ENCODE data around the gene AP3B2.

Gene AP3B2

DNA sequence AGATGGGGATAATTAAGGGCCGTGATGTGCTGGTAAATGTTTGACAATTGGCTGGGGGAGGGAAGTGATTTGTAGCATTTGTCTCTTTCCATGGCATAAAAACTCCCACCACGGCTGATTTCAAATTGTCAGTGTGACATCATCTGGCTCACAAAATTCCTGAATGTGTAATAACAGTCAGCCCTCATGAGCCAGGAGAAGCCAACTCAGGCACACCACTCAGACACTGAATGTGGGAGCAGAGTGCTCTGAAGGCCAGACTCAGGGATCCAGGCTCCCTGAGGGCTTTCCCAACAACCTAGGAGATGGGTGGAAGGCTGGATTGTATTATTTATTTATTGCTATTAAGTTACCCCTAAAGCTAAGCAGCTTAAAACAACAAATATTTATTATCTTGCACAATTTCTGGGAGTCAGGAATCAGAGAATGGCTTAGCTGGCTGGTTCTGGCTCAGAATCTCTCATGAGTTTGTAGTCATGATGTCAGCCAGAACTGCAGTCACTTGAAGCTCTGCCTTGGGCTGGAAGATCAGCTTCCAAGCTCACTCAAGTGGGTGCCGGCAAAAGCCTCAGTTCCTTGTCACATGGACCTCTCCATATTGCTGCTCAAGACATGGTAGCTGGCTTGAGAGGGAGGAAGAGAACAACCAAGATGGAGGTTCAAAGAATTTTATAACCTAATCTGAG, 56.0 kb downstream of the AP3B2 start:
- Histone ChIP-seq H3K4me3 (ENCODE audit: low read depth in 1 of 2, low read length in 1 of 2) (no peak overlapping the region), H3K27me3 (peaks cover 55% of the 10 kb centered on the region), H3K4me1 (ENCODE audit: control insufficient read depth in 1 of 2, insufficient read depth in 1 of 2, low read depth in 1 of 2, low read length in 1 of 2) (no peaks in the 10 kb centered on the region), H3K9me3 (no peaks in the 10 kb centered on the region), H3K36me3 (no peaks in the 10 kb centered on the region), H3K27ac (no peak overlapping the region)
- TF ChIP-seq, protein P1, sequence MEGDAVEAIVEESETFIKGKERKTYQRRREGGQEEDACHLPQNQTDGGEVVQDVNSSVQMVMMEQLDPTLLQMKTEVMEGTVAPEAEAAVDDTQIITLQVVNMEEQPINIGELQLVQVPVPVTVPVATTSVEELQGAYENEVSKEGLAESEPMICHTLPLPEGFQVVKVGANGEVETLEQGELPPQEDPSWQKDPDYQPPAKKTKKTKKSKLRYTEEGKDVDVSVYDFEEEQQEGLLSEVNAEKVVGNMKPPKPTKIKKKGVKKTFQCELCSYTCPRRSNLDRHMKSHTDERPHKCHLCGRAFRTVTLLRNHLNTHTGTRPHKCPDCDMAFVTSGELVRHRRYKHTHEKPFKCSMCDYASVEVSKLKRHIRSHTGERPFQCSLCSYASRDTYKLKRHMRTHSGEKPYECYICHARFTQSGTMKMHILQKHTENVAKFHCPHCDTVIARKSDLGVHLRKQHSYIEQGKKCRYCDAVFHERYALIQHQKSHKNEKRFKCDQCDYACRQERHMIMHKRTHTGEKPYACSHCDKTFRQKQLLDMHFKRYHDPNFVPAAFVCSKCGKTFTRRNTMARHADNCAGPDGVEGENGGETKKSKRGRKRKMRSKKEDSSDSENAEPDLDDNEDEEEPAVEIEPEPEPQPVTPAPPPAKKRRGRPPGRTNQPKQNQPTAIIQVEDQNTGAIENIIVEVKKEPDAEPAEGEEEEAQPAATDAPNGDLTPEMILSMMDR (IDR thresholded peaks at IDR 0.05), result no peak

DNA sequence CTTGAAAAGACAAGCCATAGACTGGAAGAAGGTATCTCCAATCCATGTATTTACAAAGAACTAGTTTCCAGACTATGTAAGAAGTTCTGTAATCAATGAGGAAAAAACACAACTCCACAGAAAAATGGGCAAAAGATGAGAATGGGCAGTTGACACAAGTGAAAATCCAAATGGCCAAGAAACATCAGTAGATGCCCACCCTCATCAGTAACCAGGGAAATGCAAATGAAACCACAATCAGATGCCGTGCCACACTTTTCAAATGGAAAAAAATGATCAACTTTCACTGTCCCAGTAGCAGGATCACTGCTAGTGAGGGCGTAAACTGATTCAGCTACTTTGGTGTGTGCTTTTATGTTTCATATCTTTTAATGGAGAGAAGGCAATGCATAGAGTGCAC, 58.0 kb downstream of the AP3B2 start:
- H3K27me3 ChIP-seq, result peaks cover 74% of the 10 kb centered on the region
- peaks cover 0 to 8% of the 10 kb centered on the region in 2 experiments for H3K4me1 ChIP-seq (ENCODE audit: control insufficient read depth in 1 of 2, insufficient read depth in 1 of 2, low read depth in 1 of 2, low read length in 1 of 2)

DNA sequence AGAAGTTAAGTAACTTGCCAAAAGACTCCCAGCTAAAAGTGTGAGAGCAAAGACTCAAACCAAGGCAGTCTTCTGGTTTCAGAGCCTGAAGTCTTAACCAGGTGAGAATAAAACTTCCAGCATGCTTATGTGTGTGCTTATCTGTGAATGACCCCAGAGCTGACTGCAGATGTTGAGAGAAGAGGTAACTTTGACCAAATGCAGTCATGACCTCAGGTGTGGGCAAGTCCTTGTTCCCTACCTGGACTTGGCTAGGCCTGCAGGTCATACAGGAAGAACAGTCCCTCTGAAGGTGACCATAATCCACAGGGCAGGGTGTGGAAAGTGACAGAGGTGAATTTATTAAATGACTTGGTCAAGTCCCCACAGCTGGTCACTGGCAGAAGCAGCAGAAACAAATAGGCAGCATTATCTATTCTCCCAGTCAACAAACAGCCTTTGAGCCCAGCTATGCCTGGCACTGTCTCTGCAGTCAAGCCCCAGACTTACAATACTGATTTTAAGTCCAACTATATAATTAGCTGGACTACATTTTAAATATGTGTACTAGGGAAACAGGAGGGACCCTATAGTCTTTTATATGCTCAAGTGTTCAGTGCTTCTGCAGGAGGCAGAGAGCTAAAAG, 59.5 kb downstream of the AP3B2 start:
- Histone ChIP-seq H3K4me3 (ENCODE audit: low read depth in 1 of 2, low read length in 1 of 2) (no peak overlapping the region), H3K36me3 (no peaks in the 10 kb centered on the region), H3K27ac (no peak overlapping the region), H3K4me1 (ENCODE audit: control insufficient read depth in 1 of 2, insufficient read depth in 1 of 2, low read depth in 1 of 2, low read length in 1 of 2) (peaks cover 0 to 8% of the 10 kb centered on the region in 2 experiments), H3K27me3 (peaks cover 88% of the 10 kb centered on the region), H3K9me3 (no peaks in the 10 kb centered on the region)
- TF ChIP-seq, protein P1 (IDR thresholded peaks at IDR 0.05), result no peak

More for the DNA sequence above, 58.0 kb downstream of the AP3B2 start:
- TF ChIP-seq, protein P1 (IDR thresholded peaks at IDR 0.05), result no peak
- H3K27ac ChIP-seq, result no peak overlapping the region
- no peaks in the 10 kb centered on the region for H3K36me3 ChIP-seq
- no peaks in the 10 kb centered on the region for H3K9me3 ChIP-seq
- H3K4me3 ChIP-seq (ENCODE audit: low read depth in 1 of 2, low read length in 1 of 2), result no peak overlapping the region

DNA sequence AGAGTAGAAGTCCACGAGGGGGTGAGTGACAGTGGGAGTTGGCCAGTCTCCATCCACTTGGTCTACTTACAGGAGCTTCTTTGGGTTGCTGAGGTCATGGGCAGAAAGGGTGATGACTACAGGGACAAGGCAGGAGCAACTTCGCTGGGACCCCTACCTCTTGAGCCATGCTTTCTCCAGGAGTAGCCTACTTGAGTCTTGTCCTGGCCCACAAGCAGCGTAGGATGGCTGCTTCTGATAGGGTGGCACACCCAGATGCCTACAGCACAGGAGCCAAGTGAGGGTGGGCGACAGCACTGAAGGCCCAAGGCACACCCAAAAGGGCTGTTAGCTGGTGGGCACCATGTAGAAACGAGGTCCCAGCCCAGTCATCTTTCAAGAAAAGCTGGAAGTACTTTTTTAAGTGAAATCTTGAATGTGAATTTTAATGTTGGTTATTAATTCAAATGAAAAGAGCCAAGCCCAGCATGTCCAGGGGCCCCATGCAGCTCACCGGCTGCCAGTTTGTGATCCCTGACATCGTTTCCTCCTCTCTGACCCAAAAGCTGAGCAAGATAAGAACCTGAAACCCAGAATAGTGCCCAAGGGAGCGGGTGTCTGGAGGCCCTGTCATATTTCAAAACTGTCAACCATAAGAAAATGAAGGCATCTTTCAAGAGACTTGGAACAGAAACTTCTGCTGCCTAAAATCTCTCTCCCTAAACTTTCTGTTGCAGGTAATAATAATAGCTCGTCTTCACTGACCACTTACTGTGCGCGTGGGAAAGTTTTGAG, 60.3 kb downstream of the AP3B2 start:
- peaks cover 92% of the 10 kb centered on the region for H3K27me3 ChIP-seq
- TF ChIP-seq, protein P1 (IDR thresholded peaks at IDR 0.05), result no peak

GRCh38 chr15:82648257-82649103, 61.2 kb downstream of the AP3B2 start:
- TF ChIP-seq, protein P1 (IDR thresholded peaks at IDR 0.05), result no peak
- no peak overlapping the region for H3K4me3 ChIP-seq (ENCODE audit: low read depth in 1 of 2, low read length in 1 of 2)
- H3K27ac ChIP-seq, result no peak overlapping the region
- peaks cover 0 to 8% of the 10 kb centered on the region in 2 experiments for H3K4me1 ChIP-seq (ENCODE audit: control insufficient read depth in 1 of 2, insufficient read depth in 1 of 2, low read depth in 1 of 2, low read length in 1 of 2)
- no peaks in the 10 kb centered on the region for H3K36me3 ChIP-seq
- H3K27me3 ChIP-seq, result peaks cover 96% of the 10 kb centered on the region
- H3K9me3 ChIP-seq, result no peaks in the 10 kb centered on the region

More for the DNA sequence above, 60.3 kb downstream of the AP3B2 start:
- peaks cover 0 to 8% of the 10 kb centered on the region in 2 experiments for H3K4me1 ChIP-seq (ENCODE audit: control insufficient read depth in 1 of 2, insufficient read depth in 1 of 2, low read depth in 1 of 2, low read length in 1 of 2)
- H3K27ac ChIP-seq, result no peak overlapping the region
- no peaks in the 10 kb centered on the region for H3K9me3 ChIP-seq
- H3K4me3 ChIP-seq (ENCODE audit: low read depth in 1 of 2, low read length in 1 of 2), result no peak overlapping the region
- no peaks in the 10 kb centered on the region for H3K36me3 ChIP-seq

All from neutrophil (primary cell).